ENCODE results near the gene SURF1.
"Not testable (repeated sequence)": the region's sequence is repeated elsewhere in the genome, so short reads cannot be mapped to it uniquely, and the experiment has no call there.

Gene SURF1

GRCh38 chr9:133344979-133345378 lies 11.3 kb downstream of the SURF1 start:
- no peak for DNase-seq

- no peak for DNase-seq
Observed at GRCh38 chr9:133344071-133344470, 12.2 kb downstream of the SURF1 start.

DNA sequence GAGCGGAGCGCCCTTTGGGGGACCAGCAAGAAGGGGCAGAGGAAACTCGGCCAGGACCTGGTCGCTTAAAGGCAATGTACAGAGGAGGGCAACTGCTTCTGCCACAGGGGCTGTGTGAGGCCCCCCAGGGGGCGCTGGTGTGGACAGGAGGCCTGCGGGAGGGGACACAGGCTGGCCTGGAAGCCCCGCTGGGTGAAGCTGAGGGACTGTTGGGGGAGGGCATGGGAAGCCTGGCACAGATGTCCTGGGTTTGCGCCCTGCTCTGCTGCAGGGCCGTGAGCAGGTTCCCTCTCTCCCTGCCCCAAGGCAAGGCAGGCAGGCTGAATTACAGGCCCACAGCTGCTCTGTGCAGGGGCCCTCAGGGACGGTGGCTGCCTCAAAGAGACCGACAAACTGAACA lies 13.7 kb downstream of the SURF1 start:
- DNase-seq: no peak

DNA sequence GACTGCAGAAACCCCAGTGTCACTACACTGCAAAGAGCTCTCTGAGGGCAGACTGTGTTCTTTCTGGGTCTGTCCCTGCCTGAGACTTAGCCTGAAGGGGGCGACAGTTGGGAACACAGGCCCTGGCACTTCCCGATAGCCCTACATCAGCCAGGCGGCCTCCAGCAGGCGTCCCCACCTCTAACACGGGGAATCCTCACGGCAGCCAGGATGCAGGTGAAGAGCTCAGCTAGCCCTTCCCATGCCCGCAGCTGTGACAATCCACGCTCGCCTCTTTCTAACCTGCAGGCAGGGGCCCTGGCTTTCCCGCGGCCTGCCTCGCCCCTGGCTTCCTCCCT lies 14.2 kb downstream of the SURF1 start:
- no peak for DNase-seq

GRCh38 chr9:133341369-133342068 lies 14.8 kb downstream of the SURF1 start:
- no peak for DNase-seq

GRCh38 chr9:133340916-133341315 lies 15.4 kb downstream of the SURF1 start:
- DNase-seq: no peak

DNA sequence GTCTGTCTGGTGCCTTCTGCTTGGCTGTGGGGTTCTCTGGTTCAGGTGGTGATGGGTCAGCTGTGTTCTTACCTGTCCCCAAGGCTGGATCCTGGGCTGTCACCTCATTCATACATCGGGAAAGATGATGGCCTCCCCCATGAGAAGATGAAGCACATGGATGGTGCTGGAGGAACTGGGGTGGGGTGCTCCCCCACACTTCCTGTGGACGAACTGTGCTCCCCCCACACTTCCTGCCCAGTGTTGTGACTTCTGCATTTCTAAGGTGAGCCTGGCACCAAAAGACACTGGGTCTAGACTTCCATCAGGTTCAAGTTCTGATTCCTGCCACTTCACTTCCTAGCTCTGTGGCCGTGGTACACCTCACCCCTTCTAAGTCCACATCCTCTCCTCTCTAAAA lies 16.0 kb downstream of the SURF1 start:
- DNase-seq: no peak

- DNase-seq: no peak
Observed at GRCh38 chr9:133339641-133340040, 16.6 kb downstream of the SURF1 start.

- peak; percentile 83 for DNase-seq
Observed at GRCh38 chr9:133335924-133336811, 20.1 kb downstream of the SURF1 start, which contains the start of gene SURF6. SURF6 (minus strand) TSS chr9:133336188; CDS start chr9:133336132, 56 bp downstream.

GRCh38 chr9:133334888-133335287 lies 21.4 kb downstream of the SURF1 start:
- not testable (repeated sequence) for DNase-seq

DNA sequence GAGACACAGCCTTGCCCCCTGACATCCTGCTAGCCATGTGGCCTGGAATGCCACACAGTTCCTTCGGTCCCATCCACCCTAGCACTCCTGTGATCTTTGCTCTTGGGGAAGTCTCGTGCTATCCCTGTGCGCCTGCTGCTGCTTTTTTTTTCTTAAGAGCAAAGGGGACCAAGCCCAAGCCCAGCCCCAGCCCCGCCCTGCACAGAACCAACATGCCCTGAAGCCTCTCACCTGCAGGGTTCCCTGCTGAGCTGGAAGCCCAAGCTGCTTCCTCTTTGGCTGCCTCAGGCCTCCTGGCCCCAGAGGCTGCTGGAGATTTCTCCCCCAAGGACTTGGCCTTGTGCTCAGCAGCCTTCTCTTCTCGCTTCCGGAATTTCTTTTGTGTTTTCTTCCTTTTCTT lies 22.1 kb downstream of the SURF1 start:
- DNase-seq: no peak

GRCh38 chr9:133333566-133333965 lies 22.7 kb downstream of the SURF1 start:
- DNase-seq: no peak

- DNase-seq: no peak
Observed at GRCh38 chr9:133333011-133333410, 23.3 kb downstream of the SURF1 start.

GRCh38 chr9:133332381-133332730 lies 23.9 kb downstream of the SURF1 start:
- DNase-seq: no peak

DNA sequence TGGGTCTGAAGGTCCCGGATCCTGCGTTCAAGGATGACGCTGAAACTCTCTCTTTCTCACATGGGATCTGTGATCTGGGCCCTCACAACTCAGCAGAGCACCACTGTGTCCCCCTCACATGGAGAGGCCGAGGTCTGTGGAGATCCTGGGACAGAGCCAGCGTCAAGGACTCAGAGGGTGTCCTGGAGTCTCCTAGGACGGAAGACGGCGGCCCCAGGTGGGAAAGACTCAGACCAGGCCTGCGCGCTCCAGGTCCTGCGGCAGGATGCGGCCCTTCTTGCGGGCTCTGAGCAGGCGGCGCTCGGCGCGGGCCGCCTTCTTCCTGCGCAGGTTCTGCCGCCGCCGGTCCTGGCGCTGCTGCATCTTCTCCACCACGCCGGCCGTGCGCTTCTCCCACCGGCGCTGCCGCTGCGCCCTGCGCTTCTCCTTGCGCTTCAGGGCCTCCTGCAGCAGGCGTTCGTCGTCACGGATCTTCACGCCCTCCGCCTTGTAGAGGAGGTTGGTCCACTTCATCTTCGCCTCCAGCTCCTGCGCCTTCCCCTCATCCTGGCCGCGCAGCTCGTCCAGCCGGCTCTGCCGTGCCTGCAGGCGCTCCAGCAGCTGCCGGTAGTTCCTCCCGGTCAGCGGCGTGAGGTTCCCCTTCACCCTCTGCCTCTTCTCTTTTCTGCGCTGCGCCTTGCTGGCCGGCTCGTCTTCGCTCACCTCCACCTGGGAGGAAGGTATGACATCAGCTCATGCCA lies 24.5 kb downstream of the SURF1 start:
- DNase-seq: no peak

- DNase-seq: no peak
Observed at GRCh38 chr9:133331221-133331620, 25.1 kb downstream of the SURF1 start.

DNA sequence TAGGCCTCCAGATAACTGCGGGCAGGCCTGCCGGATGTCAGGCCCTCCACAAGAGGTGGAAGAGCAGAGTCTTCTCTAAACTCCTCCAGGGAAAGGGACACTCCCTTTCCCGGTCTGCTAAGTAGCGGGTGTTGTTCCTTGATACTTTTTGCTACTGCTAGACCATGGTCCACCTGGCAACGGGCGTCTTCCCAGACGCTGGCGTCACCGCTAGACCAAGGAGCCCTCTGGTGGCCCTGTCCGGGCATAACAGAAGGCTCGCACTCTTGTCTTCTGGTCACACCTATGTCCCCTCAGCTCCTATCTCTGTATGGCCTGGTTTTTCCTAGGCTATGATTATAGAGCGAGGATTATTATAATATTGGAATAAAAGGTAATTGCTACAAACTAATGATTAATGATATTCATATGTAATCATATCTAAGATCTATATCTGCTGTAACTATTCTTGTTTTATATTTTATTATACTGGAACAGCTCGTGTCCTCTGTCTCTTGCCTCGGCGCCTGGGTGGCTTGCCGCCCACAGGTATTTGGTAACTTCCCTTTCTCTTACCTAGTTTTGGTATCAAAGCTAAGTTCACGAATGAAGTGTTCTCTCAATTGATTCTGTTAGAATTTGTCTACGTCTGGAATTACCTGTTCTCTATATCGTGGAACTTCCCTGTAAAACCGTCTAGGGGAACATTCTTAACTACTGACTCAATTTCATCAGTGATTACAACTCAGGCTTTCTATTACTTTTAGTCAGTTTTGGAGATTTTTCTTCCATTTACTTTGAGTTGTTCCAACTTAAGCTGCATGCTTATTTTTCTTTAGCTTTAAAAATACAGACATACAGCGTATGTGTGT lies 26.8 kb downstream of the SURF1 start:
- DNase-seq: not testable (repeated sequence)

- no peak for DNase-seq
Observed at GRCh38 chr9:133327834-133328484, 28.3 kb downstream of the SURF1 start.

DNA sequence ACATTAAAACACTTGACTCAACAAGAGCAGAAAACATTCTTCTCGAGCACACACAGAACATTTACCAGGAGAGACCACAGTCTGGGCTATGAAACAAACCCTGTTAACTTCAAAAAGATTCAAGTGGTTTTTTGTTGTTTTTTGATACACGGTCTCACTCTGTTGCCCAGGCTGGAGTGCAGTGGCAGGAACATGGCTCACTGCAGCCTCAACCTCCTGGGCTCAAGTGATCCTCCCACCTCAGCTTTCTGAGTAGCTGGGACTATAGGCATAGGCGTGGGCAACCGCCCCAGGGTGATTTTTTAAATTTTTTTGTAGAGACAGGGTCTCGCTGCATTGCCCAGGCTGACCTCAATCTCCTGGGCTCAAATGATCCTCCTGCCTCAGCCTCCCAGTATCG lies 29.3 kb downstream of the SURF1 start:
- DNase-seq: not testable (repeated sequence)

- DNase-seq: no peak
Observed at GRCh38 chr9:133323991-133324703, 32.1 kb downstream of the SURF1 start.

- DNase-seq: no peak
Observed at GRCh38 chr9:133323211-133323610, 33.1 kb downstream of the SURF1 start.

Measured in right kidney (tissue), 1 donor.